ENCODE data around the gene HOXD11.

The HOXD11 gene

GRCh38 chr2:176094349-176094748 lies 12.7 kb upstream of the HOXD11 start:
- no peak for DNase-seq

- no peak for DNase-seq
Measured at GRCh38 chr2:176095421-176095820, 11.7 kb upstream of the HOXD11 start.

GRCh38 chr2:176096243-176096985 lies 10.7 kb upstream of the HOXD11 start:
- no peak for DNase-seq

- DNase-seq, result peak; percentile 48 to 56
Measured at GRCh38 chr2:176096986-176097819, 9.9 kb upstream of the HOXD11 start.

- no peak for DNase-seq
Measured at GRCh38 chr2:176097820-176098365, 9.2 kb upstream of the HOXD11 start.

- DNase-seq, result no peak
Measured at GRCh38 chr2:176098366-176099158, 8.5 kb upstream of the HOXD11 start.

GRCh38 chr2:176099159-176099727 lies 7.8 kb upstream of the HOXD11 start:
- DNase-seq, result no peak

GRCh38 chr2:176099728-176100546 lies 7.1 kb upstream of the HOXD11 start, which contains the start of gene HOXD12:
HOXD12 (plus strand) TSS chr2:176099795; CDS start chr2:176099802, 7 bp downstream.
- no peak for DNase-seq

GRCh38 chr2:176100547-176101140 lies 6.4 kb upstream of the HOXD11 start:
- DNase-seq, result no peak

- DNase-seq, result no peak
Measured at GRCh38 chr2:176101216-176101830, 5.8 kb upstream of the HOXD11 start.

- DNase-seq, result no peak
Measured at GRCh38 chr2:176101842-176102241, 5.2 kb upstream of the HOXD11 start.

- no peak for DNase-seq
Measured at GRCh38 chr2:176102309-176102866, 4.7 kb upstream of the HOXD11 start.

- no peak for DNase-seq
Measured at GRCh38 chr2:176103194-176103593, 3.9 kb upstream of the HOXD11 start.

- no peak for DNase-seq
Measured at GRCh38 chr2:176103742-176104315, 3.3 kb upstream of the HOXD11 start.

GRCh38 chr2:176104316-176105077 lies 2.6 kb upstream of the HOXD11 start:
- DNase-seq, result no peak

GRCh38 chr2:176105078-176105729 lies 1.9 kb upstream of the HOXD11 start:
- no peak for DNase-seq

- no peak for DNase-seq
Measured at GRCh38 chr2:176105730-176106580, 1.1 kb upstream of the HOXD11 start.

- no peak for DNase-seq
Measured at GRCh38 chr2:176107731-176108181, 676 bp downstream of the HOXD11 start.
